Uterus (tissue), 4 donors: Measurements from ENCODE around the gene SRXN1. TPM values are rescaled to one million over a fixed set of nuclear protein-coding genes. Genes with fewer than 3 reads are reported as not detected.

Experiments used
- DNase-seq, 2 donors: peaks; one replicate each; pipeline ENCODE4 v3.0.0-alpha.2; 2019 to 2020
- H3K27ac ChIP-seq, 2 donors: fragments of 200-600 bp; sonication (generic); 1 replicate in 1 of 2; 2 replicates in 1 of 2; pipeline ENCODE4 v1.5.1; 2016 to 2018
- H3K27me3 ChIP-seq, 2 donors: fragments of 200-600 bp; sonication (generic); one replicate each; pipeline ENCODE4 v1.5.1; 2018 to 2019; ENCODE audit warnings: control low read depth in 1 of 2
- H3K36me3 ChIP-seq, 2 donors: fragments of 200-600 bp; sonication (generic); one replicate each; pipeline ENCODE4 v1.5.1; 2019; ENCODE audit warnings: control low read depth in 1 of 2
- H3K4me1 ChIP-seq, 2 donors: fragments of 200-600 bp; sonication (generic); one replicate each; pipeline ENCODE4 v1.5.1; 2018 to 2019; ENCODE audit warnings: control low read depth in 1 of 2
- H3K4me3 ChIP-seq, 2 donors: fragments of 200-600 bp; sonication (generic); 1 replicate in 1 of 2; 2 replicates in 1 of 2; pipeline ENCODE4 v1.5.1; 2018 to 2019; ENCODE audit warnings: mild to moderate bottlenecking in 1 of 2
- H3K9me3 ChIP-seq, 2 donors: fragments of 200-600 bp; sonication (generic); one replicate each; pipeline ENCODE4 v1.5.1; 2019; ENCODE audit warnings: control low read depth in 1 of 2
- POLR2A ChIP-seq, 2 donors: fragments of 450-650 bp; IDR thresholded peaks; one replicate each; pipeline ENCODE4 v1.6.1; 2016; ENCODE audit warnings: antibody characterized with exemption in 2 of 2, mild to moderate bottlenecking in 1 of 2, moderate library complexity in 1 of 2
- intact Hi-C: fragments of 100-400 bp; cut with DNase I; formaldehyde crosslinking; loops from one replicate; pipeline ENCODE4 v1.15.1; 2023; ENCODE audit warnings: low total_unique reads
- total RNA-seq, 4 donors: library from RNA; depleted of rRNA in 3 of 4; stranded (reverse); fragments of >200 nt in 3 of 4; gene quantifications; one replicate each; pipeline versions ENCODE4 v1.1.0 to v1.2.4, GENCODE V29; 2014 to 2023
- TF ChIP-seq, protein P1 (sequence below), 4 experiments: fragments of 200-600 bp in 2 of 4; fragments of 450-650 bp in 2 of 4; sonication (generic) in 2 of 4; IDR thresholded peaks; one replicate each; pipeline ENCODE4 v1.5.1; 2016 to 2019; ENCODE audit warnings: antibody characterized with exemption in 4 of 4, mild to moderate bottlenecking in 2 of 4, moderate library complexity in 1 of 4
- donor health status: DM: yes; HTN: yes; CAD: no.

Gene SRXN1
- total RNA-seq, 4 donors from 2014 or later = 6.1 to 33.2 (median 16.6) TPM

DNA sequence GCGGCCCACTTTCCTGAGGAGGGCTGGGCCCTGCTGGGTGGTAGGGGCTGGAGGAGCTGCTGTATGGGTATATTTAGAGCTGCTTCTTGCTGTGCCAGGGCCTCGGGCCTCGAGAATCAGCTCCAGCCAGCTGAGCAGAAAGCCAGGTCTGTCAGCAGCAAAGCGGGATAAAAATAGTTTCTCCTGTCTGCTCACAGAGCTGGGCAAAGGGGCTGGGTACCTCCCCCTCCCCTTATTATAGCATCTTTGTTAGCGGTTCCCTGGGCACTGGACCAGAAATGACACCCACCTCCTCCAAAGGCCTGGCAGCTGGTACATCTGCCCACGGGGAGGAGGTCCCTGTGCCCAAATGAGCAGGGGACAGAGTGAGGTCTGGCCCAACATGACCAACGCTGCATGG is 16.6 kb upstream of the SRXN1 start:
- DNase-seq = no peak
- intact Hi-C loops = no loop called here
- TF ChIP-seq, protein P1, sequence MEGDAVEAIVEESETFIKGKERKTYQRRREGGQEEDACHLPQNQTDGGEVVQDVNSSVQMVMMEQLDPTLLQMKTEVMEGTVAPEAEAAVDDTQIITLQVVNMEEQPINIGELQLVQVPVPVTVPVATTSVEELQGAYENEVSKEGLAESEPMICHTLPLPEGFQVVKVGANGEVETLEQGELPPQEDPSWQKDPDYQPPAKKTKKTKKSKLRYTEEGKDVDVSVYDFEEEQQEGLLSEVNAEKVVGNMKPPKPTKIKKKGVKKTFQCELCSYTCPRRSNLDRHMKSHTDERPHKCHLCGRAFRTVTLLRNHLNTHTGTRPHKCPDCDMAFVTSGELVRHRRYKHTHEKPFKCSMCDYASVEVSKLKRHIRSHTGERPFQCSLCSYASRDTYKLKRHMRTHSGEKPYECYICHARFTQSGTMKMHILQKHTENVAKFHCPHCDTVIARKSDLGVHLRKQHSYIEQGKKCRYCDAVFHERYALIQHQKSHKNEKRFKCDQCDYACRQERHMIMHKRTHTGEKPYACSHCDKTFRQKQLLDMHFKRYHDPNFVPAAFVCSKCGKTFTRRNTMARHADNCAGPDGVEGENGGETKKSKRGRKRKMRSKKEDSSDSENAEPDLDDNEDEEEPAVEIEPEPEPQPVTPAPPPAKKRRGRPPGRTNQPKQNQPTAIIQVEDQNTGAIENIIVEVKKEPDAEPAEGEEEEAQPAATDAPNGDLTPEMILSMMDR (IDR thresholded peaks at IDR 0.05) = no peak
- TF ChIP-seq POLR2A (IDR thresholded peaks at IDR 0.05) = no peak
- H3K27ac ChIP-seq = no peak overlapping the region
- no peaks in the 10 kb centered on the region for H3K36me3 ChIP-seq
- no peak overlapping the region for H3K4me3 ChIP-seq
- H3K4me1 ChIP-seq = no peaks in the 10 kb centered on the region
- no peaks in the 10 kb centered on the region for H3K9me3 ChIP-seq
- H3K27me3 ChIP-seq = peaks cover 0 to 15% of the 10 kb centered on the region in 2 donors

DNA sequence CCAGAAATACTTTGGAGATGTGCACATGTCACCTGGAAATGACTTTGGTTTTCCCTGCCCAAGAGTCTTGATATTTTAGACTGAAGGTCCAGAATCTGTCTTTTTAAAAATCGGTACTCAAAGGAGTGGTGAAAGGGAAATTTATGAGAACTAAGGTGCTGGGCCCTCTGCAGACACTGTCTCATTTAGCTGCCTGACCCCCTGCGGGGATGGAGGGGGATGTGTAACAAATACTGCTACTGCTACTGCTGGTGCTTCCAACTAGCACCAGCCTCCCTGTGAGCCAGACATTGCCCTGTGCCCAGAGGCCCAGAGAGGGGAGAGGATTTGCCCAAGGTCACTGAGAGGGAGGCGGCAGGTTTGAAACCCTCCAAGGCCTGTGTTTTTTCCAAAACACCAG is 15.6 kb upstream of the SRXN1 start:
- TF ChIP-seq, protein P1 (IDR thresholded peaks at IDR 0.05) = no peak
- no peak for TF ChIP-seq POLR2A (IDR thresholded peaks at IDR 0.05)
- intact Hi-C loops = no loop called here

DNA sequence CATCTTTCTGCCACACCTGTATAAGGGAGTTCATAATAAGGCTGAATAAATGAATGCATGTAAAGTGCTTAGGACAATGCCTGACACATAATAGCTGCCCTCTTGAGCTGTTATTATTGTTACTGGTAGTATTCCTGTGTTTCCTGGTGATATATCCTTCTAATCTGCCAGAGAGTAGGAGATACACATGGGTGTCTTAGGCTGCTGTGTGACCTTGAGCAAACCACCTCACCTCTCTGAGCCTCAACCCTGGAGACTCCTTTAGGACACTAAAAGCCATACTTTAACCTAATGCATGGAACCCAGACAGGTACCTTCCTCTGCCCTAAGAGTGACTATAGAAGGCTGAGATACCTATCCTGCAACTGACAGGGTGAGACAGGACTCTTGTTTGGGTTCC is 15.1 kb upstream of the SRXN1 start:
- H3K4me1 ChIP-seq = peaks cover 0 to 5% of the 10 kb centered on the region in 2 donors
- peaks cover 0 to 17% of the 10 kb centered on the region in 2 donors for H3K27me3 ChIP-seq
- no peak for DNase-seq
- H3K9me3 ChIP-seq = no peaks in the 10 kb centered on the region
- intact Hi-C loops = no loop called here
- TF ChIP-seq POLR2A (IDR thresholded peaks at IDR 0.05) = no peak
- TF ChIP-seq, protein P1 (IDR thresholded peaks at IDR 0.05) = no peak
- H3K27ac ChIP-seq = no peak overlapping the region
- no peak overlapping the region for H3K4me3 ChIP-seq
- no peaks in the 10 kb centered on the region for H3K36me3 ChIP-seq

More for the DNA sequence above, 15.6 kb upstream of the SRXN1 start:
- Histone ChIP-seq H3K4me3 (no peak overlapping the region), H3K27ac (no peak overlapping the region), H3K4me1 (peaks cover 0 to 2% of the 10 kb centered on the region in 2 donors), H3K9me3 (no peaks in the 10 kb centered on the region), H3K36me3 (no peaks in the 10 kb centered on the region), H3K27me3 (peaks cover 0 to 19% of the 10 kb centered on the region in 2 donors)
- DNase-seq = no peak

DNA sequence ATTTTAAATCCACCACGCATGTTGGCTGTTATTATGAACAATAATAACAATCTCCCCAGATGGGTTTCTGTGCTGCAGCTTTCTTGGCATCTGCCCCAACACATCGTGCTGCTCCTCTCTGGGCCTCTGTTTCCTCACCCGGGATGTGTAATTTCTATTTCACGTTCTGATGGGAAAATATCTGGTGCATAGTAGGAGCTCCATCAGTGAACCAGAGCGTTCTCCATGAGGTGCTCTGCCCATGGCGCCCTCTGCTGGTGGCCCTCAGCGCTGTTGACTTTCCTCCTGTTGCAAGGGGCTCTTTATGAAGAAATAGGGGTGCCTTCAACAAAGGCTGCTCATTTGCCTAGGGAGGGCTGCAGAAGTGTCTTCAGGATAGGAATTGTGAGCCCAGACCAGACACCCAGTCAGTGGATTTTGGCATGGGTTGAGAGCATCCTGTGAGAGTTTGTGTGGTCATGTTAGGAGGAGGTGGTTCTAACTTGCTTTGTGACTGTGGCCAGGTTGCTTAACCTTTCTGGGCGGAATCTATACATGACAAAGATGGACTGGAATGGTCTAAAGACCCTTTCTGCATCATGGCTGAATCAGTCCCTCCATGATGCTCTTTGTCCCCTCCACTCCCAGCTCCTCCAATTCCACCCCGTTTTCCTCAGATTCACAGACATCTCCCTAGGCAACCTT is 14.5 kb upstream of the SRXN1 start:
- Histone ChIP-seq H3K4me3 (no peak overlapping the region), H3K27me3 (peaks cover 0 to 16% of the 10 kb centered on the region in 2 donors), H3K36me3 (no peaks in the 10 kb centered on the region), H3K4me1 (peaks cover 0 to 5% of the 10 kb centered on the region in 2 donors), H3K27ac (no peak overlapping the region), H3K9me3 (no peaks in the 10 kb centered on the region)
- TF ChIP-seq POLR2A (IDR thresholded peaks at IDR 0.05) = no peak
- TF ChIP-seq, protein P1 (IDR thresholded peaks at IDR 0.05) = peak; percentile 43 to 51 (median 49)
- DNase-seq = no peak
- intact Hi-C loops = no loop called here

DNA sequence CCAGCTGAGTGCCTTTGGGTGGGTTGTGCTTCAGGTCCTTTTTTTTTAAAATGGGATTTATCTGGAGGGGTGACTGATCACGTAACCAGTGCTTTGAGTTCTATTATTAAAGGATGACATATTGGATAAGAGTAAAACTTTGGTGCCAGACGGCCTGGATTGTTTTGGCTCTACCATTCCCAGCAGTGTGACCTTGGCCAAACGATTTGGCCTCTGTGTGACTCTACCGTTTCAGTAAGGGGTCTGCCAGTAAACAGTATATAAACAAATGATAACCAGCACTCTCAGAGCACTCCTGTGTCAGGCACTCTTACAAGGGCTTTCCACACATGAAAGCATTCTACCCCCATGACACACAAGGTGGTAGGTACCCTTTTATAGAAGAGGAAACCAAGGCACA is 13.9 kb upstream of the SRXN1 start:
- no peak for TF ChIP-seq POLR2A (IDR thresholded peaks at IDR 0.05)
- TF ChIP-seq, protein P1 (IDR thresholded peaks at IDR 0.05) = no peak
- Histone ChIP-seq H3K27me3 (peaks cover 0 to 16% of the 10 kb centered on the region in 2 donors), H3K4me1 (peaks cover 0 to 5% of the 10 kb centered on the region in 2 donors), H3K36me3 (no peaks in the 10 kb centered on the region), H3K4me3 (no peak overlapping the region), H3K9me3 (no peaks in the 10 kb centered on the region), H3K27ac (no peak overlapping the region)
- intact Hi-C loops = no loop called here
- DNase-seq = no peak
